Naive thymus-derived CD8-positive, alpha-beta T cell (primary cell): ENCODE results near the gene PFDN5. TPM values are rescaled to one million over a fixed set of nuclear protein-coding genes. Genes with fewer than 3 reads are reported as not detected.

ENCODE experiments used
- ATAC-seq, 2 donors: fragments of 150-1000 bp; cut with Tn5 transposase in 1 of 2; sonication (Bioruptor Pico), chemical (Tn5 transposase) in 1 of 2; 1 replicate in 1 of 2; 2 replicates in 1 of 2; pipeline ENCODE4 v1.10.0; 2021; ENCODE audit warnings: mild to moderate bottlenecking in 2 of 2, moderate library complexity in 2 of 2
- POLR2A ChIA-PET: fragments of 350-600 bp; sonication (Branson Sonifier 250); formaldehyde crosslinking; loops from one replicate; lab custom pipeline; 2021; ENCODE audit warnings: antibody characterized with exemption; lab: Charles Lee
- DNase-seq, 10 donors: peaks; one replicate each; pipeline versions ENCODE4 v3.0.0 to v3.0.0-alpha.2; 2020 to 2022
- H3K27ac Mint-ChIP-seq, 10 donors: one replicate each; pipeline ENCODE4 v1.8.0; 2020 to 2022; ENCODE audit warnings: mild to moderate bottlenecking in 10 of 10, mixed read lengths in 10 of 10, moderate library complexity in 4 of 10, inconsistent platforms in 1 of 10
- H3K27me3 Mint-ChIP-seq, 5 donors: one replicate each; pipeline ENCODE4 v1.8.0; 2021 to 2022; ENCODE audit warnings: mixed read lengths in 5 of 5
- H3K36me3 Mint-ChIP-seq, 3 donors: one replicate each; pipeline ENCODE4 v1.8.0; 2020 to 2022; ENCODE audit warnings: mixed read lengths in 3 of 3, mild to moderate bottlenecking in 2 of 3, inconsistent platforms in 1 of 3
- H3K4me1 Mint-ChIP-seq, 4 donors: one replicate each; pipeline ENCODE4 v1.8.0; 2021 to 2022; ENCODE audit warnings: mixed read lengths in 4 of 4
- H3K4me3 Mint-ChIP-seq, 10 donors: one replicate each; pipeline ENCODE4 v1.8.0; 2020 to 2022; ENCODE audit warnings: mild to moderate bottlenecking in 10 of 10, mixed read lengths in 10 of 10, moderate library complexity in 6 of 10, inconsistent platforms in 1 of 10
- H3K9me3 Mint-ChIP-seq, 9 donors: one replicate each; pipeline ENCODE4 v1.8.0; 2020 to 2022; ENCODE audit warnings: mixed read lengths in 9 of 9, mild to moderate bottlenecking in 3 of 9, inconsistent platforms in 1 of 9, moderate library complexity in 1 of 9
- polyA plus RNA-seq, 3 donors: library from polyadenylated mRNA; unstranded; fragments of 300-500 nt; fragmentation: Illumina TruSeq; gene quantifications; one replicate each; pipeline ENCODE4 v1.2.3, GENCODE V29; 2021
- total RNA-seq, 8 experiments: library from RNA in 2 of 8; stranded (reverse) in 2 of 8; gene quantifications; one replicate each; pipeline ENCODE4 v1.2.3 and lab custom pipeline; 2021 to 2026

Gene PFDN5
- total and polyA plus RNA-seq, 5 experiments from 2014 or later = 663 to 1,928 (median 1,657) TPM

GRCh38 chr12:53267306-53267998 lies 27.9 kb upstream of the PFDN5 start:
- no peaks in the 10 kb centered on the region for H3K36me3 Mint-ChIP-seq
- DNase-seq (peak in 1 of 10 donors; percentile 14), ATAC-seq (peak; percentile 32 to 51)
- H3K4me3 Mint-ChIP-seq = peak overlapping the region; percentile 92 to 100 (median 96)
- POLR2A ChIA-PET = interaction anchor here (0.6 to 6.0 kb wide), 17 partner anchors 8 to 220 kb away, joined by 3 to 53 read pairs (median 6); partner anchors contain the start of genes AAAS, CSAD, ITGB7 and MYG1
- peaks cover 12 to 22% (median 20%) of the 10 kb centered on the region in 4 donors for H3K4me1 Mint-ChIP-seq
- H3K9me3 Mint-ChIP-seq = no peaks in the 10 kb centered on the region
- peak overlapping the region; percentile 88 to 96 (median 94) for H3K27ac Mint-ChIP-seq
- peaks cover 0 to 4% (median 0%) of the 10 kb centered on the region in 5 donors for H3K27me3 Mint-ChIP-seq

- no peaks in the 10 kb centered on the region for H3K36me3 Mint-ChIP-seq
- POLR2A ChIA-PET = interaction anchor here (0.8 to 6.0 kb wide), 16 partner anchors 9 to 112 kb away, joined by 3 to 53 read pairs (median 6); partner anchors contain the start of genes AAAS, CSAD, ITGB7 and MYG1
- ATAC-seq (peak; percentile 90 to 95), DNase-seq (peak; percentile 77 to 91 (median 85))
- H3K27ac Mint-ChIP-seq = peak within 1 kb of the TSS; percentile 88 to 96 (median 94)
- peak within 1 kb of the TSS; percentile 92 to 100 (median 96) for H3K4me3 Mint-ChIP-seq
- H3K9me3 Mint-ChIP-seq = no peaks in the 10 kb centered on the region
- peaks cover 12 to 22% (median 20%) of the 10 kb centered on the region in 4 donors for H3K4me1 Mint-ChIP-seq
- H3K27me3 Mint-ChIP-seq = peaks cover 0 to 4% (median 0%) of the 10 kb centered on the region in 5 donors
These were observed 27.2 kb upstream of the PFDN5 start, which contains the start of gene ESPL1 for GRCh38 chr12:53267999-53268629. TSS of gene ESPL1 (plus strand) at chr12:53268299. CDS start at chr12:53268767, 468 bp downstream.

- DNase-seq (no peak), ATAC-seq (no peak)
- peaks cover 12 to 22% (median 20%) of the 10 kb centered on the region in 4 donors for H3K4me1 Mint-ChIP-seq
- POLR2A ChIA-PET = interaction anchor here (0.8 to 6.0 kb wide), 14 partner anchors 10 to 111 kb away, joined by 3 to 53 read pairs (median 7); partner anchors contain the start of genes CSAD, ITGB7, PFDN5 and SP1
- peak overlapping the region; percentile 88 to 96 (median 94) for H3K27ac Mint-ChIP-seq
- H3K27me3 Mint-ChIP-seq = peaks cover 0 to 4% (median 0%) of the 10 kb centered on the region in 5 donors
- H3K36me3 Mint-ChIP-seq = no peaks in the 10 kb centered on the region
- H3K4me3 Mint-ChIP-seq = peak overlapping the region; percentile 92 to 100 (median 96)
- H3K9me3 Mint-ChIP-seq = no peaks in the 10 kb centered on the region
These were observed 26.4 kb upstream of the PFDN5 start for GRCh38 chr12:53268630-53269562.

- peak overlapping the region in 1 of 10 donors; percentile 4 for H3K27ac Mint-ChIP-seq
- no peaks in the 10 kb centered on the region for H3K36me3 Mint-ChIP-seq
- DNase-seq = no peak
- no peak for ATAC-seq
- peaks cover 0 to 4% (median 0%) of the 10 kb centered on the region in 5 donors for H3K27me3 Mint-ChIP-seq
- H3K4me3 Mint-ChIP-seq = no peak overlapping the region
- H3K4me1 Mint-ChIP-seq = no peaks in the 10 kb centered on the region
- no peaks in the 10 kb centered on the region for H3K9me3 Mint-ChIP-seq
- POLR2A ChIA-PET = no interaction called here
These were observed 20.9 kb upstream of the PFDN5 start for GRCh38 chr12:53274445-53274844.

GRCh38 chr12:53276511-53276910 lies 18.8 kb upstream of the PFDN5 start:
- no peaks in the 10 kb centered on the region for H3K36me3 Mint-ChIP-seq
- no peaks in the 10 kb centered on the region for H3K9me3 Mint-ChIP-seq
- DNase-seq (no peak), ATAC-seq (no peak)
- H3K4me1 Mint-ChIP-seq = no peaks in the 10 kb centered on the region
- no peak overlapping the region for H3K4me3 Mint-ChIP-seq
- peaks cover 0 to 4% (median 0%) of the 10 kb centered on the region in 5 donors for H3K27me3 Mint-ChIP-seq
- POLR2A ChIA-PET = no interaction called here
- no peak overlapping the region for H3K27ac Mint-ChIP-seq

GRCh38 chr12:53277981-53278380 lies 17.4 kb upstream of the PFDN5 start:
- Mint-ChIP-seq H3K4me1 (no peaks in the 10 kb centered on the region), H3K4me3 (no peak overlapping the region), H3K27me3 (no peaks in the 10 kb centered on the region), H3K9me3 (no peaks in the 10 kb centered on the region), H3K27ac (no peak overlapping the region), H3K36me3 (no peaks in the 10 kb centered on the region)
- ATAC-seq (no peak), DNase-seq (no peak)
- POLR2A ChIA-PET = interaction anchor here (2.2 kb wide), 1 partner anchor 10 kb away, joined by 14 read pairs; the partner anchor contains the start of gene ESPL1

- H3K36me3 Mint-ChIP-seq = no peaks in the 10 kb centered on the region
- H3K4me1 Mint-ChIP-seq = no peaks in the 10 kb centered on the region
- no peaks in the 10 kb centered on the region for H3K9me3 Mint-ChIP-seq
- H3K27me3 Mint-ChIP-seq = no peaks in the 10 kb centered on the region
- POLR2A ChIA-PET = interaction anchor here (2.2 kb wide), 1 partner anchor 11 kb away, joined by 14 read pairs; the partner anchor contains the start of gene ESPL1
- no peak overlapping the region for H3K27ac Mint-ChIP-seq
- no peak for DNase-seq
- no peak overlapping the region for H3K4me3 Mint-ChIP-seq
- ATAC-seq = no peak
These were observed 16.0 kb upstream of the PFDN5 start for GRCh38 chr12:53279283-53279869.

GRCh38 chr12:53279888-53280498 lies 15.3 kb upstream of the PFDN5 start:
- H3K36me3 Mint-ChIP-seq = no peaks in the 10 kb centered on the region
- no peaks in the 10 kb centered on the region for H3K4me1 Mint-ChIP-seq
- H3K27me3 Mint-ChIP-seq = no peaks in the 10 kb centered on the region
- POLR2A ChIA-PET = no interaction called here
- DNase-seq (no peak), ATAC-seq (no peak)
- no peaks in the 10 kb centered on the region for H3K9me3 Mint-ChIP-seq
- H3K27ac Mint-ChIP-seq = peak overlapping the region in 3 of 10 donors; percentile 19 to 67 (median 60)
- H3K4me3 Mint-ChIP-seq = no peak overlapping the region

- no peak overlapping the region for H3K27ac Mint-ChIP-seq
- H3K4me1 Mint-ChIP-seq = peaks cover 4 to 8% (median 5%) of the 10 kb centered on the region in 4 donors
- no peaks in the 10 kb centered on the region for H3K27me3 Mint-ChIP-seq
- ATAC-seq (no peak), DNase-seq (peak in 1 of 10 donors; percentile 13)
- H3K9me3 Mint-ChIP-seq = no peaks in the 10 kb centered on the region
- POLR2A ChIA-PET = interaction anchor here (0.6 to 1.2 kb wide), 3 partner anchors 73 to 127 kb away, joined by 3 read pairs; no protein-coding TSS in a partner anchor
- H3K4me3 Mint-ChIP-seq = no peak overlapping the region
- H3K36me3 Mint-ChIP-seq = no peaks in the 10 kb centered on the region
These were observed 8.9 kb upstream of the PFDN5 start for GRCh38 chr12:53286448-53286847.

GRCh38 chr12:53287741-53288216 lies 7.6 kb upstream of the PFDN5 start:
- POLR2A ChIA-PET = interaction anchor here (0.6 to 1.2 kb wide), 5 partner anchors 74 to 181 kb away, joined by 3 to 8 read pairs (median 4); partner anchors contain the start of genes CSAD and ZNF740
- no peak overlapping the region for H3K4me3 Mint-ChIP-seq
- no peaks in the 10 kb centered on the region for H3K36me3 Mint-ChIP-seq
- DNase-seq (peak; percentile 57 to 87 (median 68)), ATAC-seq (peak; percentile 99 to 100)
- H3K9me3 Mint-ChIP-seq = no peaks in the 10 kb centered on the region
- H3K27ac Mint-ChIP-seq = peak overlapping the region in 5 of 10 donors; percentile 0 to 61 (median 20)
- H3K4me1 Mint-ChIP-seq = peaks cover 4 to 8% (median 5%) of the 10 kb centered on the region in 4 donors
- no peaks in the 10 kb centered on the region for H3K27me3 Mint-ChIP-seq

- Mint-ChIP-seq H3K4me3 (no peak overlapping the region), H3K27me3 (no peaks in the 10 kb centered on the region)
- POLR2A ChIA-PET = interaction anchor here (0.6 to 1.2 kb wide), 4 partner anchors 75 to 181 kb away, joined by 3 to 8 read pairs (median 4); no protein-coding TSS in a partner anchor
These were observed 7.0 kb upstream of the PFDN5 start for GRCh38 chr12:53288322-53288721.

More at GRCh38 chr12:53288322-53288721, 7.0 kb upstream of the PFDN5 start:
- DNase-seq (peak in 1 of 10 donors; percentile 16), ATAC-seq (no peak)
- Mint-ChIP-seq H3K36me3 (no peaks in the 10 kb centered on the region), H3K9me3 (no peaks in the 10 kb centered on the region), H3K27ac (peak overlapping the region in 1 of 10 donors; percentile 32), H3K4me1 (peaks cover 4 to 8% (median 5%) of the 10 kb centered on the region in 4 donors)
